ENCODE measurements around the gene ZBTB44.

ZBTB44 gene

DNA sequence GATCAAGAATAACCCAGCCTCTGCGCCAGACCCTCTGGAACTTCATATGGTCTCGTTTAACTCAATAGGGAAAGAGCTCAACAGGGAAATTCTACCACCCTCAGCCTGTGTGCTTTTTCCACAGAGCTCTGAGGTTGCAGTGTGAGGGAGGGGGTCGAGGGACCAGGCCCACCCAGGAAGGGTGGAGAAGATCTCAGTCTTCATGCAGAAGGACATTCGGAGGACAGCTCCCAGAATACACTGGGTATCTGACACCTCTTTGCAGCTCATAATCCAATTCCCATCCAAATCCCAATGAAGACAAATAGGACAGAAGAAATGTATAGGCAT lies 98.5 kb downstream of the ZBTB44 start:
- TF ChIP-seq, protein P1, sequence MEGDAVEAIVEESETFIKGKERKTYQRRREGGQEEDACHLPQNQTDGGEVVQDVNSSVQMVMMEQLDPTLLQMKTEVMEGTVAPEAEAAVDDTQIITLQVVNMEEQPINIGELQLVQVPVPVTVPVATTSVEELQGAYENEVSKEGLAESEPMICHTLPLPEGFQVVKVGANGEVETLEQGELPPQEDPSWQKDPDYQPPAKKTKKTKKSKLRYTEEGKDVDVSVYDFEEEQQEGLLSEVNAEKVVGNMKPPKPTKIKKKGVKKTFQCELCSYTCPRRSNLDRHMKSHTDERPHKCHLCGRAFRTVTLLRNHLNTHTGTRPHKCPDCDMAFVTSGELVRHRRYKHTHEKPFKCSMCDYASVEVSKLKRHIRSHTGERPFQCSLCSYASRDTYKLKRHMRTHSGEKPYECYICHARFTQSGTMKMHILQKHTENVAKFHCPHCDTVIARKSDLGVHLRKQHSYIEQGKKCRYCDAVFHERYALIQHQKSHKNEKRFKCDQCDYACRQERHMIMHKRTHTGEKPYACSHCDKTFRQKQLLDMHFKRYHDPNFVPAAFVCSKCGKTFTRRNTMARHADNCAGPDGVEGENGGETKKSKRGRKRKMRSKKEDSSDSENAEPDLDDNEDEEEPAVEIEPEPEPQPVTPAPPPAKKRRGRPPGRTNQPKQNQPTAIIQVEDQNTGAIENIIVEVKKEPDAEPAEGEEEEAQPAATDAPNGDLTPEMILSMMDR (IDR thresholded peaks at IDR 0.05): no peak
- Histone ChIP-seq H3K27ac (no peak overlapping the region), H3K27me3 (peaks cover 33% of the 10 kb centered on the region), H3K9me3 (no peaks in the 10 kb centered on the region), H3K4me1 (ENCODE audit: control insufficient read depth in 1 of 2, insufficient read depth in 1 of 2, low read depth in 1 of 2, low read length in 1 of 2) (peaks cover 0 to 5% of the 10 kb centered on the region in 2 experiments), H3K36me3 (no peaks in the 10 kb centered on the region), H3K4me3 (ENCODE audit: low read depth in 1 of 2, low read length in 1 of 2) (no peak overlapping the region)

DNA sequence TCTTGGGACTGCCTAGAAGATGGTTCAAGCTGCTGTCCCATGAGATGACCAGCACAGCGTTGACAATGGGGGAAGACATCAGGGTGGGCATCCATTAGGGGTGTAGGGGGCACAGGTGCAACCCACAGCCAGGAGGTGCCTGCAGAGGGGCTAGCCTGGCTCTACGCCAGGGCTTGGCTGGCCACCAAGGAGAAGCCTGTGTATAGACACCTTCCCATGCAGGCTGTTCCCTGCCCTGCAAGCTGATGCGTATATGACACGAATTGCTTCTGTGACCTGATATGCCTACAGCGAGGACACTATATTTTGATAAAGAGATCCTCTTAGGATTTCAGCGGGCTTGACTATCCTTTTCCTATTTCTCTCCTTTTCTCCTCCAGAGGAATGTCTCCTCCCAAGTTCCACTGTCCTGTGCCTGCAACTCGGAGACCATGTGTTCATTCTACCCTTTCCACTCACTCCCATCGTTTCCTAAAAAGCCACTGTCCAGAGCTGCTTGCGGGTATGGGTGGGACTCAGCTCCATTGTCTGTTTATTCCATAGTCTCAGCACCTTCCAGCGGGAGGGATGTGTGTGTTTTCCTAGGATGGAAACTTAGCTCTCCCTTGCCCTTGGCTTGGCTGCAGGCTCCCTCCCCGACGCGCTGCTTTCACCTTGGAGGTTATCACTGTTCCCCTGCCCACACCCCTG lies 99.0 kb downstream of the ZBTB44 start:
- Histone ChIP-seq H3K4me3 (ENCODE audit: low read depth in 1 of 2, low read length in 1 of 2) (no peak overlapping the region), H3K9me3 (no peaks in the 10 kb centered on the region), H3K27ac (no peak overlapping the region), H3K36me3 (no peaks in the 10 kb centered on the region), H3K27me3 (peaks cover 34% of the 10 kb centered on the region), H3K4me1 (ENCODE audit: control insufficient read depth in 1 of 2, insufficient read depth in 1 of 2, low read depth in 1 of 2, low read length in 1 of 2) (peaks cover 0 to 5% of the 10 kb centered on the region in 2 experiments)
- TF ChIP-seq, protein P1 (IDR thresholded peaks at IDR 0.05): no peak

DNA sequence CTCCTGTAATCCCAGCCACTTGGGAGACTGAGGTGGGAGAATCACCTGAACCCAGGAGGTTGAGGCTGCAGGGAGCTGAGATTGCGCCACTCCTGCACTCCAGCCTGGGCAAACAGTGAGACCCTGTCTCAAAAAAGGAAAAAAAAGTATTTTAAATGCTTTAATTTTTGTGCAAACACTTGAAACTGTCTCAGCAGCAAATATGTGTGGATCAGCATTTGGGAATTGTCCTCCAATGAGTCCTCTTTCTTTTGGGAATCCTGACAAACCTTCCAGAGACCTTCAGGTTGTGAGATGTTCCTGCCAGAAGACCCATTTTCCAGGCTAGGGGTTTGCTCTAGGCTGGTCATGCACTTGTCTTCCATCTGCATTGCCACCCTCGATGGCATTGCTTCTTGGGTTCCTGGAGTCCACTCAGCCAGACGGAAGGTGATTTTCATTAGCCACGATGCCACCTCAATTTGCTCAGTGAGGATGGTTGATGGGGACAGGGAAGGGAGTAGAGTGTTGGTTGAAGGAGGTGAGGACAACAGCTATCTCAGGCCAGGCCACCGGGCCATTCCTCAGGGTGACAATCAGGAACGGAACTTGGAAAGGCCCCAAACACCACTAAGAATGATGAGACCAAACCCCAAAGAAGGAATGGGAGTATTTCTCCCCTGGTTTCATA lies 99.7 kb downstream of the ZBTB44 start:
- H3K4me1 ChIP-seq (ENCODE audit: control insufficient read depth in 1 of 2, insufficient read depth in 1 of 2, low read depth in 1 of 2, low read length in 1 of 2): peaks cover 0 to 5% of the 10 kb centered on the region in 2 experiments
- H3K27me3 ChIP-seq: peaks cover 34% of the 10 kb centered on the region
- no peaks in the 10 kb centered on the region for H3K9me3 ChIP-seq
- TF ChIP-seq, protein P1 (IDR thresholded peaks at IDR 0.05): no peak
- H3K27ac ChIP-seq: no peak overlapping the region
- H3K36me3 ChIP-seq: no peaks in the 10 kb centered on the region
- H3K4me3 ChIP-seq (ENCODE audit: low read depth in 1 of 2, low read length in 1 of 2): no peak overlapping the region

DNA sequence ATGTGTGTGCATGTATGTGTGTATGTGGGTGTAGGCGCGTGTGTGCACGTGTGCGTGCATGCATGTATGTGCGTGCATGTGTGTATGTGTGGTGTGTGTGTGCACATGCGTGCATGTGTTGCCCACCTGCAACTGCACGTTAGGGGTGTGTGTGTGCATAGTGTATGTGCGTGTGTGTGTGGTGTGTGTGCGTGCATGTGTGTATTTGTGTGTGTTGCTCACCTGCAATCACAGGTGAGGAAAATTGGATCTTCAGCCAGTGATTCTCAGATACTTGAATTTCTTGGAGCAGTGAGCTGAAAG lies 100.8 kb downstream of the ZBTB44 start:
- peaks cover 0 to 5% of the 10 kb centered on the region in 2 experiments for H3K4me1 ChIP-seq (ENCODE audit: control insufficient read depth in 1 of 2, insufficient read depth in 1 of 2, low read depth in 1 of 2, low read length in 1 of 2)
- H3K9me3 ChIP-seq: no peaks in the 10 kb centered on the region
- peaks cover 34% of the 10 kb centered on the region for H3K27me3 ChIP-seq
- TF ChIP-seq, protein P1 (IDR thresholded peaks at IDR 0.05): no peak
- no peaks in the 10 kb centered on the region for H3K36me3 ChIP-seq
- no peak overlapping the region for H3K27ac ChIP-seq
- no peak overlapping the region for H3K4me3 ChIP-seq (ENCODE audit: low read depth in 1 of 2, low read length in 1 of 2)

DNA sequence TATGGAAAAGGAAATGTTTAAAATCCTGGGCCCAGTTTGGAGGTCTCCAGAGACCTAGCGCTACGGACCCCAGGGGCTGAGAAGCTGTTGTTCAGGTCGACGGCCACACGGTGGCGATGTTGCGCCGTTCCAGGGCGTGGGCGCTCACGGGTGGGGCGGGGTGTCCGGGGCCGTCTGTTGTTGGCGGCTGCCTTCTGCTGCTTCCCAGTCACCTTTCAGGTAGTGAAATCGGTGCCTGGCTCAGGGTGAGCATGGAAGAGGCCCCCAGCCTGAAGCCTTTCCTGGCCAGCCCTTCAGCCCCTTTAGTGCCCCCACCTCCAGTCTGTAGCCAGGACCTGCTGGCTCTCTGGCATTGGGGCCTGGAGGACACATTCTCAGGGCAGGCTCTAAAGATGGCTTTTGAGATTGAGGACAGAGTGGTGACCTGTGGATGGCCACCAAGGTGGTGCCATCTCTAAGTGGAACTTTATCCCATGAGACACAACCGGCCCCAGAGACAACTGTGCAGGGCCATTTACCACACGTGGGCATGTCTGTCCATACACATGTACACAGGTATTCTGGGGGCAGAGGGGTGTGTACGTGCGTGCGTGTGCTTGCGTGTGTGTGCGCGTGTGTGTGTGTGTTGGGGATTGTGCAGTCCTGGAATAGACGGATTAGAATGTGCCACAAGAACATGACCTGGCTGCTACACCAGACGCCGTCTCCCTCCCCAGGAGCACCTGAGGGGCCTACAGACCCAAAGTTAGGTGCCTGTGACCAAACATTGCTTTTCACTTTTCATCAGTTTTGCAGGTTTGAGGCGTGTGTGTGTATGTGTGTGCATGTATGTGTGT lies 101.4 kb downstream of the ZBTB44 start:
- H3K27me3 ChIP-seq: peaks cover 34% of the 10 kb centered on the region
- no peaks in the 10 kb centered on the region for H3K36me3 ChIP-seq
- H3K27ac ChIP-seq: no peak overlapping the region
- H3K4me1 ChIP-seq (ENCODE audit: control insufficient read depth in 1 of 2, insufficient read depth in 1 of 2, low read depth in 1 of 2, low read length in 1 of 2): peaks cover 0 to 5% of the 10 kb centered on the region in 2 experiments
- H3K9me3 ChIP-seq: no peaks in the 10 kb centered on the region
- TF ChIP-seq, protein P1 (IDR thresholded peaks at IDR 0.05): peak; percentile 90
- no peak overlapping the region for H3K4me3 ChIP-seq (ENCODE audit: low read depth in 1 of 2, low read length in 1 of 2)

Data from neutrophil (primary cell).